GM10847 (cell line): ENCODE results near the gene ALG14.

Experiments used
- POLR2A ChIP-seq: IDR thresholded peaks from 2 replicates; pipeline ENCODE4 v1.6.1; 2011; ENCODE audit not compliant: insufficient read length; ENCODE audit errors: extremely low read depth

Gene ALG14

GRCh38 chr1:94969137-94969536 is 103.6 kb downstream of the ALG14 start:
- no peak for TF ChIP-seq POLR2A

- TF ChIP-seq POLR2A, result no peak
Observed at GRCh38 chr1:94966033-94966432, 106.7 kb downstream of the ALG14 start.

DNA sequence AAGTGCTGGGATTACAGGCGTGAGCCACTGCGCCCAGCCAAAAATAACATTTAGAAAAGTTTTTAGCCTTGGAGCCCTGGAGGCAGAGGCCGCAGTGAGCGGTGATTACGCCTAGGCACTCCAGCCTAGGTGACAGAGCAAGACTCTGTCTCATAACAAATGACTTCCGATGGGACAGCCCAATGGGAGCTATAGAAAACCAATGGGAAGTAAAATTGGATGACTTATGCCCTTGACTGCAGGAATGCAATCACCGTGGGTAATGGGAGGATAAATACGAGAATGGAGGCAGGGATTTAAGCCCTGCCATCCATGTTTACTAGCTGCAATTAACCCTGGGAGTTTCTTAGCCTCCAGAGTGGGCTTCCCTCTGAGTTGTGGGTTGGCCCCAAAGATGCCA is 108.9 kb downstream of the ALG14 start:
- no peak for TF ChIP-seq POLR2A

GRCh38 chr1:94962409-94963265 is 110.1 kb downstream of the ALG14 start:
- TF ChIP-seq POLR2A, result no peak

DNA sequence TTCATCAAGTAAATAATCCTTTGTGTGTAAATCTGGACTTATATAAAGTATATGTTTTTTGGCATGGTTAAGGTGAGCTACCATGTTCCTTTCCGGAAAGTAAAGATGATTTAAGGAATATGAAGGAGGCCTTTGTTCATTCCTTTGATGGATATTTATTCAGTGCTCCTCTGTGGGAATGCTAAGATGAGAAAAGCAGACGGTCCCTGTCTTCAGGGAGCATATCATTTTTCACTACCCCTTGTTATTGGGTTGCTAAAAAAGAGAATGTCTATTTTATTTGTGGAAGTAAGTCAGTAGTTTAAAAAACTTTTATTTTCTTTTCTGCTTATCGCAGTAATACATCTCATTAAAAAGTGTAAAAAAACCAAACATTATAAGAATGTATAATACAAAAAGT is 110.8 kb downstream of the ALG14 start:
- TF ChIP-seq POLR2A, result no peak

DNA sequence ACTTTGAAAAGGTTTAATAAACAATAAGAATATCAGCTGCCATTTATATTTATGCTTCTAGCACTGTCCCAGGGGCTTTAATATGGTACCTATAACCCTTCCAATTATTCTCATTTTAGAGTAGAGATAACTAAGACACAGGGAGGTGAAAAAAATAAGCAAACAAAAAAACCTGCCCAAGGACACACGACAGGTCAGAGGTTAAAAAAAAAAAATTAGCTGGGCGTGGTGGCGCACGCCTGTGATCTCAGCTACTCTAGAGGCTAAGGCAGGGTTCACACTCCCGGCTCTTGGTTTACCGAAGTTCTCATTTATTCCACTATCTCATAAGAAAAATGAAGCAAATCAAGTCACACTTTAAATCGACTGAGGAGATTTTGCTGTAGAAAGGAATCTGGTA is 111.2 kb downstream of the ALG14 start:
- no peak for TF ChIP-seq POLR2A

DNA sequence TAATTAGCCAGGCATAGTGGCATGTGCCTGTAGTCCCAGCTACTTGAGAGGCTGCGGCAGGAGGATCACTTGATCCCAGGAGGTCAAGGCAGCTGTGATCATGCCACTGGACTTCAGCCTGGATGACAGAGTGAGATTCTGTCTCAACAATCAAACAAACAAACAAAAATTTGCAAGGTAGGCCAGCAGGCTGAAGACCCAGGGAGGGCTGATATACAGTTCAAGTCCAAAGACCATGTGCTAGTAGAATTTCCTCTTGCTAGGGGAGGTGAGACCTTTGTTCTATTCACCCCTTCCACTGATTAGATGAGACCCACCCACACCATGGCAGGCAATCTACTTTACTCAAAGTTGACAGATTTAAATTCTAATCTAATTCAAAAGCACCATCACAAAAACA is 114.7 kb downstream of the ALG14 start:
- no peak for TF ChIP-seq POLR2A

DNA sequence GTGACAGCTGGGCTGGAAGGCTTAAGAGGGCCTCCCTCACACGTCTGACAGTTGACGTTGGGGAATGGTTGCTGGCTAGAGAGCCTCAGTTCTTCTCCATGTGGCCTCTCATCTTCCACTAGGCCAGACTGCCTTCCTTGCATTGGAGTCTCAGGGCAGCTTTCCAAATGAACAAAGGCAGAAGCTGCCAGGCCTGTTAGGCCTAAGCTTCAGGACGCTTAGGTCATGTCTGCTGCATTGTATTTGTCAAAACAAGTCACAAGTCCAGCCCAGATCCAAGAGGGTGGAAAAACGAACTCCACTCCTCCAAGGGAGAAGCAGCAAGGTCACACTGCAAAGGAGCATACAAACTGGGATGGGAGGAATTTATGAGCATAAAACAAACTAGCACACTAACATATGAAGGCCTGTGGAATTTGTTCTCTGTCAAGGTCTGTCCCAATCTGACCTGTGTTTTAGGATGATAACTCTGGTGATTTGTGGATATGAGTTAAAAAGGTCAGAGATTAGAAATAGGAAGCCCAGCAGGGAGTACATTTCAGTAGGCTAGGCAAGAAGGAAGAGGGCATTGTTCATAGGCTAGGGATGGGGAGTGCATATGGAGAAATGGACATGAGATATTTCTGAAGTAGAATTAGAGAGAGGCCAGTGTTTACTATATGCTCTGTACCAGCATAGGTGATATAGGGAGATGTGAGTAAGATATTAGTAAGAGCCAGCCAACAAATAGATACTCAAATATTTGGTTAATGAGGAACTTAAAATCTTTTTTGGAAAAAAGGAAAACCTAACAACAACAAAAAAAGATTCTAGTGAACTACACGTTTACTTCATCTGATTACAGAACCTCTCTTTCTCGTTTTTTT is 116.8 kb downstream of the ALG14 start:
- no peak for TF ChIP-seq POLR2A

DNA sequence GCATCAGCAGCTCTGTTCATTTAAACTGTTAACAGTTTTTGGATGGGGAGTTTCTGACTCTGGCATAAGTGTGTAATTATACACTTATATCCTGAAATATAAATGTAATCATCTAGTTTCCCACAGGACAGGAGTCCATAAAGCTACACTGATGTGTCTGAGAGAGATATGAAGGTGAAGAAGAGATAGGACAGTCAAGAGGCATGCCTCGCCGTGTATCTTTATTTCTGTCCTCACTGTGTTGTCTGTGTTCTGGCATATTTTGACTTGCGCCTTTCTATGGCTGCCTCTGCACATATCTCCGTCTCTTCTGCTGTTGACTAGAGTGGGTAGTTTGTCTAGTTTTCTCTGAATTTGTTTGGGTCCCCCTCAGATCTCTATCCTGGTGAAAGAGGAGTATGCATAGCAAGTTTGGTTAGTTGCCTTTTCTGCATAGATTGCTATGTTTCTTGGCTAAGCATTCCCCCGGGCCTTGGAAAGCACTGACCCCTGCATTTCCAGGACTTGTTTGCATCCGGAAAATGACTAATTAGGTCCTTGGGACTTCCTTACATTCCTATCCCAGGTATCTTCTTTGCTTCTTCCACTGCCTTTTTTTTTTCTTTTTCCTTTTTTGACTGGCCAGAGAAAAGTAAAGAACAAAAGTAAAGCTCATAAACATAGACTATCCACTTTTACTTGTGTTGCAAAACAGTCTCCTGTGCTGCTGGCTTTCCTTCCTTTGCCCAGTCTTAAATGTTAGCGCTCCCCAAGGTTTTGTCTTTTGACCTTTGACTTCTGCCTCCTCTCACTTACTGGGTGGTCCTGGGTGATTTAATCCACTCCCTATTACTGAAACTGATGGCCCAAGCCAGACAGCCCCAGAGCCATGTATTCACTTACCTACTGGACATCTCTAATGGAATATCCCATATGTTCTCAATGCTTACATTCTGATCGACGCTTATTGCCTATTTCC is 118.2 kb downstream of the ALG14 start:
- TF ChIP-seq POLR2A, result no peak

GRCh38 chr1:94953746-94954145 is 119.0 kb downstream of the ALG14 start:
- TF ChIP-seq POLR2A, result no peak

DNA sequence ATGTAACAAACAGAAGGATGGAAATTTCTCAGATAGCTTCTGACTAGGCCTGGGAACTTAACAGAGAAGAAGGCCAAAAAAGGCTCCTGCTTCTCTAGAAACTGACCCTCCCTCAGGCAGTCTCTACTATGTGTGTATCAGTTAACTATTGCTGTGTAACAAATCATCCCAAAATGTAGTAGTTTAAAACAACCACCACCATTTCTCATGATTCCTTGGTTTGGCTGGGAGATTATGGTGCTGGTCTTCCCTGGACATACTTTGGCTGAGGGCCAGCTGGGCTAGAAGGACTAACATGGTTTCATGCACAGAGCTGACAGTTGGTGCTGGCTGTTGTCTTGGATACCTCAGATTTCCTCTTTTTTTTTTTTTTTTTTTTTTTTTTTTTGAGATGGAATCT is 119.6 kb downstream of the ALG14 start:
- TF ChIP-seq POLR2A, result no peak

DNA sequence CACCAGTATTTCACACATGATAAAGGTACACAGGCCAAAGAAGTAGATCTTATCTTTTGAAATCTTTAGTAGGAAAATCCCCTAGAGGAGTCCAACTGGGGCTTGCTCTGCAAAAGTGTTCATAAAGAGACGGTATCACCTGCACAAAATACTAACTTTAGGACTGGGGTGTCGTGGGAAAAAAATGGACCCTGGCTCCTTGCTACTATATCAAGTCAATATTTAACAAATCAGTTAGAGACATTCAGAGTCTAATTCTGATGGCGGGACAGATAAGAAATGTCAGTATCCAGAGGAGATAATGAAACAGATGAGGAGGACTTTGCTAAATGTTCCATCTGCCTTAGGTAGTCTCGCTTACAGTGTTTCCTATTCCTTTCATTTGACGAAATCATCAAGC is 120.2 kb downstream of the ALG14 start:
- TF ChIP-seq POLR2A, result no peak

GRCh38 chr1:94951509-94952208 is 121.1 kb downstream of the ALG14 start:
- TF ChIP-seq POLR2A, result no peak

DNA sequence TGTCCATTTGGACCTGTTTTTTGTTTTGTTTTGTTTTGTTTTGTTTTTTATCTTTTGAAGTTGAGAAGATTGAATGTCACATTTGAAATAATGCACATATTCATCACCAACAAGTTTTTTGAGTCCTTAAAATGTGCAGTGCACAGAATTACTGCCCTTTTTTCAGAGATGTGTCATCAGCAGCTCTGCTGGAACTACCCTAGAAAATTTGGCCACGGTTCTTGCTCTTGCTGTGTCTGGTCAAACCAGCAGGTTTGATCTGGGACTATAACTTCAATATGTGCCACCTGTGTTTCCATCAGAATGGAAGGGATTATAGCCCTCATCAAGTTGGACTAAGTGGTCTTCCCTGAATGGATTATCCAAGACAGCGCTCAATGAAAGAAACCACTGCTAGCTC is 121.7 kb downstream of the ALG14 start:
- TF ChIP-seq POLR2A, result no peak
